ENCODE measurements around the gene ZNF385C.

- TF ChIP-seq POLR2A (IDR thresholded peaks at IDR 0.05), result no peak
- TF ChIP-seq, protein P1, sequence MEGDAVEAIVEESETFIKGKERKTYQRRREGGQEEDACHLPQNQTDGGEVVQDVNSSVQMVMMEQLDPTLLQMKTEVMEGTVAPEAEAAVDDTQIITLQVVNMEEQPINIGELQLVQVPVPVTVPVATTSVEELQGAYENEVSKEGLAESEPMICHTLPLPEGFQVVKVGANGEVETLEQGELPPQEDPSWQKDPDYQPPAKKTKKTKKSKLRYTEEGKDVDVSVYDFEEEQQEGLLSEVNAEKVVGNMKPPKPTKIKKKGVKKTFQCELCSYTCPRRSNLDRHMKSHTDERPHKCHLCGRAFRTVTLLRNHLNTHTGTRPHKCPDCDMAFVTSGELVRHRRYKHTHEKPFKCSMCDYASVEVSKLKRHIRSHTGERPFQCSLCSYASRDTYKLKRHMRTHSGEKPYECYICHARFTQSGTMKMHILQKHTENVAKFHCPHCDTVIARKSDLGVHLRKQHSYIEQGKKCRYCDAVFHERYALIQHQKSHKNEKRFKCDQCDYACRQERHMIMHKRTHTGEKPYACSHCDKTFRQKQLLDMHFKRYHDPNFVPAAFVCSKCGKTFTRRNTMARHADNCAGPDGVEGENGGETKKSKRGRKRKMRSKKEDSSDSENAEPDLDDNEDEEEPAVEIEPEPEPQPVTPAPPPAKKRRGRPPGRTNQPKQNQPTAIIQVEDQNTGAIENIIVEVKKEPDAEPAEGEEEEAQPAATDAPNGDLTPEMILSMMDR (IDR thresholded peaks at IDR 0.05), result no peak
Measured at GRCh38 chr17:41996855-41997164, 101.5 kb downstream of the ZNF385C start.
